ENCODE data around the gene NUP50. TPM values are rescaled to one million over a fixed set of nuclear protein-coding genes. Genes with fewer than 3 reads are reported as not detected.

The NUP50 gene
- total and polyA plus RNA-seq, 2 donors (not counting 1 experiment from before 2014, with no cell fraction given) = 9.1 to 105 TPM

DNA sequence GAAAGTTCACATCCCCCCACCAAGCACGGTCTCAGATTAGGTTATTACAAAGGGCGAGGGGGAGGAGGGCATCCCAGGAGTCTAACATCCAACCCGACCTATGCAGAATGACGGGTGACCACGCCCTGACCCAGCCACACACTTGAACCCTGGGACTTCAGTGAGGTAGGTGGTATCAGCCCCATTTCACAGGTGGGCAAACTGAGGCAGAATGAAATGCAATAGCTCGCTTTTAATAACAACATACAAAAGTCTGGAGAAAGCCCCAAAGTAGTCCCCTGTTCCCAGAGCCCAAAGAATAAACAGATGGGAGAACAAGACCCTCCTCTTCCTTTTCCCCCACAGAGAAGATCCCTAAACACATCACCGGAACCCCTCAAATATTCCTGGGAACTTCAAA, 31.9 kb downstream of the NUP50 start:
- Histone ChIP-seq H3K4me3 (ENCODE audit: control extremely low read depth in 1 of 5, extremely low read depth in 1 of 5, insufficient read depth in 1 of 5, low read depth in 2 of 5, low read length in 4 of 5) (no peak overlapping the region), H3K27me3 (replicated peaks in 1 of 4; ENCODE audit: control extremely low read depth in 1 of 4, control insufficient read depth in 3 of 4, insufficient read depth in 4 of 4, low read length in 3 of 4) (no peaks in the 10 kb centered on the region), H2AFZ (ENCODE audit: insufficient read depth, low read depth, low read length, poor library complexity, severe bottlenecking) (no peak overlapping the region), H3K27ac (ENCODE audit: low read length in 2 of 2) (no peak overlapping the region), H3K79me2 (ENCODE audit: control insufficient read depth, insufficient read depth, low read length) (no peaks in the 10 kb centered on the region), H4K20me1 (ENCODE audit: control insufficient read depth, insufficient read depth, low read length, poor library complexity, severe bottlenecking) (no peaks in the 10 kb centered on the region), H3K9me3 (ENCODE audit: control extremely low read depth in 1 of 3, control insufficient read depth in 2 of 3, insufficient read depth in 1 of 3, low read length in 2 of 3) (no peaks in the 10 kb centered on the region), H3K4me2 (replicated peaks; ENCODE audit: low read depth, low read length, poor library complexity, severe bottlenecking) (no peak overlapping the region), H3K4me1 (ENCODE audit: control insufficient read depth in 2 of 2, insufficient read depth in 2 of 2, low read length in 2 of 2) (no peaks in the 10 kb centered on the region), H3K9ac (ENCODE audit: low read length) (no peak overlapping the region), H3K36me3 (replicated peaks in 1 of 2; ENCODE audit: control extremely low read depth in 1 of 2, control insufficient read depth in 1 of 2, extremely low read depth in 1 of 2, insufficient read depth in 2 of 2, low read length in 1 of 2) (peaks cover 0 to 48% of the 10 kb centered on the region in 2 experiments)
- Mint-ChIP-seq H3K27me3 (no peaks in the 10 kb centered on the region), H3K4me3 (no peak overlapping the region), H3K4me1 (no peaks in the 10 kb centered on the region), H3K27ac (no peak overlapping the region), H3K9me3 (ENCODE audit: insufficient read depth) (no peaks in the 10 kb centered on the region)
- intact Hi-C loops (cut with micrococcal nuclease) = no loop called here
- ATAC-seq (ENCODE audit: low read depth) = no peak
- ChIA-PET POLR2A (no interaction called here), CTCF (no interaction called here)
- DNase-seq = no peak
- WGBS (ENCODE audit: insufficient coverage) = 100% methylated on average over 4 of the region's 7 CpGs
- TF ChIP-seq EZH2 (IDR thresholded peaks at IDR 0.05; ENCODE audit: borderline replicate concordance, insufficient read depth, low read depth, low read length, poor library complexity, severe bottlenecking) = no peak
- TF ChIP-seq, protein P1, sequence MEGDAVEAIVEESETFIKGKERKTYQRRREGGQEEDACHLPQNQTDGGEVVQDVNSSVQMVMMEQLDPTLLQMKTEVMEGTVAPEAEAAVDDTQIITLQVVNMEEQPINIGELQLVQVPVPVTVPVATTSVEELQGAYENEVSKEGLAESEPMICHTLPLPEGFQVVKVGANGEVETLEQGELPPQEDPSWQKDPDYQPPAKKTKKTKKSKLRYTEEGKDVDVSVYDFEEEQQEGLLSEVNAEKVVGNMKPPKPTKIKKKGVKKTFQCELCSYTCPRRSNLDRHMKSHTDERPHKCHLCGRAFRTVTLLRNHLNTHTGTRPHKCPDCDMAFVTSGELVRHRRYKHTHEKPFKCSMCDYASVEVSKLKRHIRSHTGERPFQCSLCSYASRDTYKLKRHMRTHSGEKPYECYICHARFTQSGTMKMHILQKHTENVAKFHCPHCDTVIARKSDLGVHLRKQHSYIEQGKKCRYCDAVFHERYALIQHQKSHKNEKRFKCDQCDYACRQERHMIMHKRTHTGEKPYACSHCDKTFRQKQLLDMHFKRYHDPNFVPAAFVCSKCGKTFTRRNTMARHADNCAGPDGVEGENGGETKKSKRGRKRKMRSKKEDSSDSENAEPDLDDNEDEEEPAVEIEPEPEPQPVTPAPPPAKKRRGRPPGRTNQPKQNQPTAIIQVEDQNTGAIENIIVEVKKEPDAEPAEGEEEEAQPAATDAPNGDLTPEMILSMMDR (IDR thresholded peaks at IDR 0.05) = no peak

DNA sequence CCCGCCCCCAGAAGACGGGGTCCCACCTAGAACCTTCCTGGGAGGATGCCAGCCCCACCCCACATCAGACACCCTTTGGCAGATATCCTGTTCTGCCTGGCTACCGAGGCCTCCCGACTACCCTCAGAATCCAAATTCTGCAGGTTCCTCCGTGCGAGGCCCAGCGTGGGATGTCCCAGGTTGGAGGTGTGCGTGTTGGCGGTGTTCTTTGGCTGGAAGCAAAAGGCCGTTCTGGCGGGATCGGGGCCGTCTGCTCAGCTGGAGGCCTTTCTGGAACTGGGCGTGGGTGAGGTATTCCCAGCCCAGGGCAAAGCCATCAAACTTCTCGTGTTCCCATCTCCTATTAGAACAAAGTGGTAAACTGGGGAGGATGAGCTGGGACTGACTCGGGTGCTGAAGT, 32.6 kb downstream of the NUP50 start:
- no peaks in the 10 kb centered on the region for H3K27me3 Mint-ChIP-seq
- peaks cover 0 to 55% of the 10 kb centered on the region in 2 experiments for H3K36me3 ChIP-seq (replicated peaks in 1 of 2; ENCODE audit: control extremely low read depth in 1 of 2, control insufficient read depth in 1 of 2, extremely low read depth in 1 of 2, insufficient read depth in 2 of 2, low read length in 1 of 2)
- H3K79me2 ChIP-seq (ENCODE audit: control insufficient read depth, insufficient read depth, low read length) = no peaks in the 10 kb centered on the region
- TF ChIP-seq, protein P1 (IDR thresholded peaks at IDR 0.05) = no peak
- TF ChIP-seq EZH2 (IDR thresholded peaks at IDR 0.05; ENCODE audit: borderline replicate concordance, insufficient read depth, low read depth, low read length, poor library complexity, severe bottlenecking) = no peak
- H3K4me1 ChIP-seq (ENCODE audit: control insufficient read depth in 2 of 2, insufficient read depth in 2 of 2, low read length in 2 of 2) = no peaks in the 10 kb centered on the region
- no peak overlapping the region for H3K27ac Mint-ChIP-seq
- H3K9me3 ChIP-seq (ENCODE audit: control extremely low read depth in 1 of 3, control insufficient read depth in 2 of 3, insufficient read depth in 1 of 3, low read length in 2 of 3) = no peaks in the 10 kb centered on the region
- no peaks in the 10 kb centered on the region for H4K20me1 ChIP-seq (ENCODE audit: control insufficient read depth, insufficient read depth, low read length, poor library complexity, severe bottlenecking)
- H3K4me3 Mint-ChIP-seq = no peak overlapping the region
- H3K4me1 Mint-ChIP-seq = no peaks in the 10 kb centered on the region
- intact Hi-C loops (cut with micrococcal nuclease) = no loop called here
- ChIA-PET CTCF (no interaction called here), POLR2A (no interaction called here)
- H3K4me2 ChIP-seq (replicated peaks; ENCODE audit: low read depth, low read length, poor library complexity, severe bottlenecking) = no peak overlapping the region
- WGBS (ENCODE audit: insufficient coverage) = 93% methylated on average over 14 of the region's 16 CpGs
- no peak overlapping the region for H3K4me3 ChIP-seq (ENCODE audit: control extremely low read depth in 1 of 5, extremely low read depth in 1 of 5, insufficient read depth in 1 of 5, low read depth in 2 of 5, low read length in 4 of 5)
- no peaks in the 10 kb centered on the region for H3K9me3 Mint-ChIP-seq (ENCODE audit: insufficient read depth)
- no peak overlapping the region for H2AFZ ChIP-seq (ENCODE audit: insufficient read depth, low read depth, low read length, poor library complexity, severe bottlenecking)
- DNase-seq (no peak), ATAC-seq (ENCODE audit: low read depth) (no peak)
- H3K27ac ChIP-seq (ENCODE audit: low read length in 2 of 2) = no peak overlapping the region
- no peak overlapping the region for H3K9ac ChIP-seq (ENCODE audit: low read length)
- H3K27me3 ChIP-seq (replicated peaks in 1 of 4; ENCODE audit: control extremely low read depth in 1 of 4, control insufficient read depth in 3 of 4, insufficient read depth in 4 of 4, low read length in 3 of 4) = no peaks in the 10 kb centered on the region
